ENCODE measurements around the gene MEIS1. TPM values are rescaled to one million over a fixed set of nuclear protein-coding genes. Genes with fewer than 3 reads are reported as not detected.

Gene MEIS1
- total and polyA plus RNA-seq, 2 donors (not counting 3 experiments of a cell fraction or from before 2014, with no cell fraction given): 10.0 to 26.5 TPM

- dilution Hi-C loops (cut with MboI; ENCODE audit: extremely low pct_ligation_motif_present, low sequenced_read_pairs): no loop called here
- Histone ChIP-seq H3K9me1 (replicated peaks; ENCODE audit: control insufficient read depth, extremely low read depth, insufficient read depth, low read length) (no peaks in the 10 kb centered on the region), H3K79me2 (ENCODE audit: control insufficient read depth, insufficient read depth, low read length) (no peaks in the 10 kb centered on the region), H3K27ac (ENCODE audit: insufficient read depth, low read depth, low read length) (no peak overlapping the region), H4K20me1 (replicated peaks; ENCODE audit: control insufficient read depth, extremely low read depth, insufficient read depth, low read length) (no peaks in the 10 kb centered on the region), H3K9me3 (replicated peaks; ENCODE audit: control insufficient read depth, insufficient read depth, low read length) (no peaks in the 10 kb centered on the region), H2AFZ (ENCODE audit: low read depth, low read length) (no peak overlapping the region), H3K4me2 (ENCODE audit: insufficient read depth, low read length) (no peak overlapping the region), H3K27me3 (ENCODE audit: control insufficient read depth in 2 of 2, insufficient read depth in 2 of 2, low read length in 2 of 2) (no peaks in the 10 kb centered on the region), H3K36me3 (ENCODE audit: control insufficient read depth in 2 of 2, extremely low read depth in 1 of 2, insufficient read depth in 2 of 2, low read length in 2 of 2) (peaks cover 0 to 3% of the 10 kb centered on the region in 2 experiments), H3K4me3 (replicated peaks in 1 of 3; ENCODE audit: insufficient read depth in 1 of 3, low read depth in 1 of 3, low read length in 3 of 3) (no peak overlapping the region), H3K9ac (replicated peaks; ENCODE audit: extremely low read depth, insufficient read depth, low read length) (no peak overlapping the region), H3K4me1 (ENCODE audit: control insufficient read depth, extremely low read depth, insufficient read depth, low read length) (no peaks in the 10 kb centered on the region)
- no peak for FAIRE-seq
- no peak for TF ChIP-seq POLR2AphosphoS5 (IDR thresholded peaks at IDR 0.05; ENCODE audit: insufficient read depth, low read depth, low read length)
- TF ChIP-seq JUN (IDR thresholded peaks at IDR 0.05; ENCODE audit: borderline replicate concordance, insufficient read depth, insufficient read length, low read depth): no peak
- no peak for TF ChIP-seq GATA2 (IDR thresholded peaks at IDR 0.05; ENCODE audit: insufficient read depth, insufficient read length, low read depth, low read length)
- TF ChIP-seq MAX (IDR thresholded peaks at IDR 0.05; ENCODE audit: insufficient read depth, insufficient read length): no peak
- no peak for TF ChIP-seq FOS (IDR thresholded peaks at IDR 0.05; ENCODE audit: borderline replicate concordance, insufficient read depth, low read length)
- TF ChIP-seq MYC (IDR thresholded peaks at IDR 0.05; ENCODE audit: low read depth, low read length): no peak
- no peak for TF ChIP-seq CTCF (IDR thresholded peaks at IDR 0.05; ENCODE audit: extremely low read depth in 1 of 2, insufficient read depth in 1 of 2, low read depth in 1 of 2, low read length in 2 of 2)
- TF ChIP-seq EZH2 (IDR thresholded peaks at IDR 0.05; ENCODE audit: borderline replicate concordance, low read depth, low read length, severe bottlenecking): no peak
- TF ChIP-seq POLR2A (IDR thresholded peaks at IDR 0.05; ENCODE audit: low read depth, low read length): no peak
- ChIA-PET CTCF (interaction anchor here (0.7 to 1.6 kb wide), 5 partner anchors 11 to 113 kb away, joined by 3 to 4 read pairs (median 4); no protein-coding TSS in a partner anchor), POLR2A (no interaction called here)
- DNase-seq (ENCODE audit: low read depth, low spot score): no peak
- BruUV-seq (replicated peaks): no TSS peak
- intact Hi-C loops (cut with micrococcal nuclease): no loop called here
Measured at GRCh38 chr2:66462501-66462825, 27.5 kb downstream of the MEIS1 start.

Measured in endothelial cell of umbilical vein (primary cell).